Breast epithelium (tissue), 4 donors: ENCODE data around the gene ENTPD2. TPM values are rescaled to one million over a fixed set of nuclear protein-coding genes. Genes with fewer than 3 reads are reported as not detected.

Experiments
- DNase-seq, 2 donors: peaks; one replicate each; pipeline ENCODE4 v3.0.0-alpha.2; 2019; ENCODE audit warnings: low spot score in 2 of 2
- H3K27ac ChIP-seq, 2 donors: fragments of 200-600 bp; sonication (generic) in 1 of 2; one replicate each; pipeline ENCODE4 v1.5.1; 2016 to 2019; ENCODE audit warnings: mild to moderate bottlenecking in 1 of 2
- H3K27me3 ChIP-seq, 2 donors: fragments of 200-600 bp; sonication (generic) in 1 of 2; one replicate each; pipeline versions ENCODE4 v1.5.1 to v1.6.0; 2017 to 2019; ENCODE audit warnings: control low read depth in 1 of 2, mild to moderate bottlenecking in 1 of 2
- H3K36me3 ChIP-seq: fragments of 200-600 bp; one replicate; pipeline ENCODE4 v1.5.1; 2019
- H3K4me1 ChIP-seq, 2 donors: fragments of 200-600 bp; sonication (generic); one replicate each; pipeline ENCODE4 v1.5.1; 2016 to 2019; ENCODE audit warnings: control low read depth in 1 of 2
- H3K4me3 ChIP-seq, 3 donors: fragments of 200-600 bp; sonication (generic); 1 replicate in 2 of 3; 2 replicates in 1 of 3; pipeline ENCODE4 v1.5.1; 2016 to 2019; ENCODE audit warnings: mild to moderate bottlenecking in 3 of 3, moderate library complexity in 2 of 3
- H3K9me3 ChIP-seq, 2 donors: fragments of 200-600 bp; sonication (generic) in 1 of 2; one replicate each; pipeline ENCODE4 v1.5.1; 2016 to 2019; ENCODE audit warnings: control low read depth in 1 of 2
- POLR2A ChIP-seq: fragments of 450-650 bp; IDR thresholded peaks from one replicate; pipeline ENCODE4 v1.6.1; 2016; ENCODE audit warnings: antibody characterized with exemption, mild to moderate bottlenecking, moderate library complexity
- POLR2AphosphoS5 ChIP-seq, 3 donors: sonication (generic); formaldehyde crosslinking; IDR thresholded peaks; one replicate each; pipeline ENCODE4 v1.6.1; 2017; ENCODE audit warnings: antibody characterized with exemption in 3 of 3
- intact Hi-C: fragments of 100-400 bp; cut with DNase I; formaldehyde crosslinking; loops from one replicate; pipeline ENCODE4 v1.15.1; 2023; ENCODE audit warnings: low total_unique reads
- total RNA-seq, 3 donors: library from RNA; depleted of rRNA; stranded (reverse); fragments of >200 nt; gene quantifications; one replicate each; pipeline ENCODE4 v1.1.0, GENCODE V29; 2016
- TF ChIP-seq, protein P1 (sequence below), 3 donors: fragments of 450-650 bp; IDR thresholded peaks; one replicate each; pipeline ENCODE4 v1.5.1; 2016 to 2017; ENCODE audit warnings: antibody characterized with exemption in 3 of 3, mild to moderate bottlenecking in 3 of 3, moderate library complexity in 3 of 3

ENTPD2 gene
- total RNA-seq, 3 donors from 2014 or later = 0.16 to 6.7 (median 3.6) TPM

DNA sequence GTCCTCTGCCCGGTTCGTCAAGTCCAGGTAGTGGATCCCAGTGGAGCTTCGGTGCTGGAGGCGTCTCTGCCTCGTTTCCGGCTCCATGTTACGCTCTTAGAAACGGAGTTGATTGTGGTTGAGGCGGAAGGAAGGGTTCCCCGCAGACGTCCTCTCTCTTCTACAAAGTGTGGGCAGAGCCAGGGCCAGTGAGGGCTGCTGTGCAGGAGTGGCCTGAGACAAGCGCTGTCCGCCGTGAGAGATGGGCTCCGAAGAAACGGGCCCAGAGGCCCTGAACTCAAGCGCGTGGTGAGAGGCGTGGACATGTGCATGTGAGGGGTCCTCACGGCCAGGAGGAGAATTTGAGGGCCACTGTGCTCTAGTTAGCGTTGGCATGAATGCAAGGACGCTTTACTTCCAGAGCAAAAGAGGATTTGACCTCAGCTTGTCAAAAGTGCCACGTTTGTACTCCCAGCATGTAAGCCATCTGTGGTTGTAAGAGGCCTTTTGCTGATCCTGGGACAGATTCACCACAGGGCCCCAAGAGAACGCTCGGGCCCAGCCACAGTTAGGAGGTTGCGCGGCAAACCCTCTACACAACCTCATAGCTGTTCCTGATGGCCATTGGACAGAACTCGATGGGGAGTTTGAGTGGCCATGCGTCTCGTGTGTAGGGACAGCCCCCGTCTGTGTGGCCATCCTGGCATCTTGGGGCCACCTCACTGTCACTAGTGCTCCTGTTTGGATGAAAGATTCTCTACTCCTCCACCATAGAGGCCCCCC is 43.1 kb upstream of the ENTPD2 start:
- Histone ChIP-seq H3K4me3 (no peak overlapping the region), H3K27ac (no peak overlapping the region), H3K9me3 (no peaks in the 10 kb centered on the region), H3K27me3 (no peaks in the 10 kb centered on the region), H3K4me1 (no peaks in the 10 kb centered on the region), H3K36me3 (peaks cover 6% of the 10 kb centered on the region)
- TF ChIP-seq POLR2AphosphoS5 (IDR thresholded peaks at IDR 0.05) (no peak), POLR2A (no peak)
- TF ChIP-seq, protein P1, sequence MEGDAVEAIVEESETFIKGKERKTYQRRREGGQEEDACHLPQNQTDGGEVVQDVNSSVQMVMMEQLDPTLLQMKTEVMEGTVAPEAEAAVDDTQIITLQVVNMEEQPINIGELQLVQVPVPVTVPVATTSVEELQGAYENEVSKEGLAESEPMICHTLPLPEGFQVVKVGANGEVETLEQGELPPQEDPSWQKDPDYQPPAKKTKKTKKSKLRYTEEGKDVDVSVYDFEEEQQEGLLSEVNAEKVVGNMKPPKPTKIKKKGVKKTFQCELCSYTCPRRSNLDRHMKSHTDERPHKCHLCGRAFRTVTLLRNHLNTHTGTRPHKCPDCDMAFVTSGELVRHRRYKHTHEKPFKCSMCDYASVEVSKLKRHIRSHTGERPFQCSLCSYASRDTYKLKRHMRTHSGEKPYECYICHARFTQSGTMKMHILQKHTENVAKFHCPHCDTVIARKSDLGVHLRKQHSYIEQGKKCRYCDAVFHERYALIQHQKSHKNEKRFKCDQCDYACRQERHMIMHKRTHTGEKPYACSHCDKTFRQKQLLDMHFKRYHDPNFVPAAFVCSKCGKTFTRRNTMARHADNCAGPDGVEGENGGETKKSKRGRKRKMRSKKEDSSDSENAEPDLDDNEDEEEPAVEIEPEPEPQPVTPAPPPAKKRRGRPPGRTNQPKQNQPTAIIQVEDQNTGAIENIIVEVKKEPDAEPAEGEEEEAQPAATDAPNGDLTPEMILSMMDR (IDR thresholded peaks at IDR 0.05) = no peak
- no peak for DNase-seq
- intact Hi-C loops = no loop called here

DNA sequence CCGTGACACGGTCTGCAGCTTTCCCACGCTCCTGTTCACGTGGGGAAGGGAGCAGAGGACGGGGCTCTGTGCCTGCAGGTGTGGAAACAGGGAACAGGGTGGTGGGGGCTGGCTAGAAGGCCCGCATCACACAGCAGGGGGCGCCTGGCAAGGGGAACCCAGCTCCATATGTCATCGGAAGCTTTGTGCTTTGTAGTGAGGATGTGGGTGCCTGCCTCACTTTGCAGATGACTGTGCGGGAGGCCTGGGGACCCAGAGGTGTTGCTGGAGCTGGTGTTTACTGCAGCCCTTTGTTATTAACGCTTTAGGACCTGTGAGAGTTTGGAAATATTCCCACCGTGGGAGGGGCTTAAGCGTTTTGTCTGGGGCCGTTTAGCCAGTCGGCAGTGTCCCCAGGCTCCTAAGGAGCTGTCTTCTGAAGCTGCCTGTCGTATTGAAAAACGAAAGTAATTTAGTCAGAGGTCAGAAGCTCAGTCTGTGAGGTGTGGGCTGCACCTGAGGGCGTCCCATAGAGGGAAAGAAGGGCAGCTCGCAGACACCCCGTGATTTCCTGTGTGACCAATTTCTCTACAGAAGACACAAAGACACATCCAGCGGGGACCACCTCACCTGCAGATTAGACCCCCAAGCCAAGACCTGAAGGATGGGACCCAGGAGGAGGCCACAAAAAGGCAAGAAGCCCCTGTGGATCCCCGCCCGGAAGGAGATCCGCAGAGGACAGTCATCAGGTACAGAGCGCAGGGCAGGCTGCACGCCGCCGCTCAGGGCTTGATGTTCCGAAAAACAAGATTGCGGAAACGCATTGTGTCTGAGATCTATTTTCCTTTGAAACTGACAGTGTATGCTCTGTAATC is 42.0 kb upstream of the ENTPD2 start:
- no peaks in the 10 kb centered on the region for H3K4me1 ChIP-seq
- TF ChIP-seq POLR2AphosphoS5 (IDR thresholded peaks at IDR 0.05) (no peak), POLR2A (no peak)
- TF ChIP-seq, protein P1 (IDR thresholded peaks at IDR 0.05) = no peak
- intact Hi-C loops = no loop called here
- H3K4me3 ChIP-seq = no peak overlapping the region
- no peaks in the 10 kb centered on the region for H3K27me3 ChIP-seq
- no peak overlapping the region for H3K27ac ChIP-seq
- peaks cover 6% of the 10 kb centered on the region for H3K36me3 ChIP-seq
- H3K9me3 ChIP-seq = no peaks in the 10 kb centered on the region
- no peak for DNase-seq

DNA sequence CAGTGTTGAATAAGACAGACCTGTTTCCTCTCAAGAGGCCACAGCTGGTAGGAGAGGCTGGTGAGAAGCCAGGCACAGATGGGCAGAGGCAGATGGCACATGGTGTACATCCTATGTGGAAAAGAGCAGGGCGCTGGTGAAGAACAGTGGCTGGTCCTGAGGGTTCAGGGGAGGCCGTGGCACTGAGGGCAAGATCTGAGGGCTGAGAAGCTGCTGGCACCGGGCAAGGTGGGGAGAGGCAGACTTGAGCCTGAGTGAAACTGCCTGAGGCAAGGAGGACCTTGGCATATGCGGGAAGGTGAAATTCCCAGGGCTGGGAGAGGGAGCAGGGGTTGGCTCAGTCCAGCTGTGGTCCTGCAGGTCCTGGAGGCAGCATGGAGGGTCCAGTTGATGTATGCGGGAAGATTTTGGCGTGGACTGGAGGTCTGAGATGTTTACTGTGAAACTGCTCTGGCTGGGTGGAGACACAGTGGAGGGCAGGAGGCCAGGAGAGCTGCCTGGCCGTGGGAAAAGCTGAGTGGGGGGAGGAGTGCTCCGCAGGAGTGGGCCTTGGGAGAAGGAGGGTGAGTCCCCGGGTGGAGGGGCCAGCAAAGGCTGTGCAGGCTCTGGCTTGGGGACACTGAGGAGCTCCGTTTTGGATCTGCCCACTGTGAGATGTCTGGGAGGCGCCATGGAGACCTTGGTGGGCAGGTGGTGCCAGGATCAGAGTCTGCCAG is 35.5 kb upstream of the ENTPD2 start:
- no peaks in the 10 kb centered on the region for H3K36me3 ChIP-seq
- no peaks in the 10 kb centered on the region for H3K9me3 ChIP-seq
- TF ChIP-seq, protein P1 (IDR thresholded peaks at IDR 0.05) = no peak
- TF ChIP-seq POLR2AphosphoS5 (IDR thresholded peaks at IDR 0.05) (no peak), POLR2A (no peak)
- H3K27ac ChIP-seq = peak overlapping the region; percentile 80 to 94
- intact Hi-C loops = no loop called here
- DNase-seq = no peak
- peaks cover 3 to 14% of the 10 kb centered on the region in 2 donors for H3K4me1 ChIP-seq
- peak overlapping the region in 1 of 3 donors; percentile 7 for H3K4me3 ChIP-seq
- no peaks in the 10 kb centered on the region for H3K27me3 ChIP-seq

DNA sequence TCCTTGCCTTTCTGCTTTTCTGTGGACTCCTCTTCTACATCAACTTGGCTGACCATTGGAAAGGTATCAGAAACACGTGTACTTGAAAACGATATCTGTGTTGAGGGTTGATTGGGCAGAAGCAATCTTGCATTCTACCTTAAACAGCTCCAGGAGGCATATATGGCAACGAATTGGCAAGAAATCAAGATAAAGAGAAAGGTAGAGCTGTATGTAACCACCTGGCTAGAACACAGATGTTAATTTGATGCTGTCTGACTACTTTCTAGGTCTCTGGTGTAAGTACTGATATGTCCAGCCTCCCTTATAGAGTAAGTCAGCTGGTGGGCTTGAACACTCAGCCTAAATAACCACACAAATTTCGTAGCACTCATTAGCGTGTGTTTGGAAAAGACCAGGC is 34.3 kb upstream of the ENTPD2 start:
- Histone ChIP-seq H3K27ac (peak overlapping the region; percentile 80 to 94), H3K9me3 (no peaks in the 10 kb centered on the region), H3K4me1 (peaks cover 3 to 14% of the 10 kb centered on the region in 2 donors), H3K27me3 (no peaks in the 10 kb centered on the region), H3K4me3 (no peak overlapping the region), H3K36me3 (no peaks in the 10 kb centered on the region)
- TF ChIP-seq POLR2AphosphoS5 (IDR thresholded peaks at IDR 0.05) = no peak
- TF ChIP-seq, protein P1 (IDR thresholded peaks at IDR 0.05) = no peak
- no peak for TF ChIP-seq POLR2A
- DNase-seq = no peak
- intact Hi-C loops = no loop called here
